SW 1271 (cell line): ENCODE measurements around the gene AGO3.

Source experiments
- DNase-seq, 2 experiments: peaks; one replicate each; lab custom pipeline; 2025; lab: John Stamatoyannopoulos, UW

Gene AGO3

GRCh38 chr1:36083635-36084496 lies 153.0 kb downstream of the AGO3 start, which contains the start of gene TEKT2:
Gene TEKT2, plus strand, starts transcription at chr1:36084094. Its CDS starts 828 bp downstream, at chr1:36084922.
- no peak for DNase-seq

GRCh38 chr1:36084497-36085115 lies 153.7 kb downstream of the AGO3 start:
- DNase-seq, result no peak

GRCh38 chr1:36085126-36085525 lies 154.2 kb downstream of the AGO3 start:
- no peak for DNase-seq

GRCh38 chr1:36085686-36086526 lies 155.0 kb downstream of the AGO3 start:
- DNase-seq, result no peak

- no peak for DNase-seq
These were observed 155.8 kb downstream of the AGO3 start for GRCh38 chr1:36086529-36087232.

- DNase-seq, result no peak
These were observed 156.6 kb downstream of the AGO3 start for GRCh38 chr1:36087233-36088123.

GRCh38 chr1:36088265-36088576 lies 157.3 kb downstream of the AGO3 start:
- DNase-seq, result no peak

GRCh38 chr1:36088577-36089392 lies 157.9 kb downstream of the AGO3 start, which contains the start of gene ADPRS:
Gene ADPRS, plus strand, starts transcription at chr1:36088892. Its CDS starts 13 bp downstream, at chr1:36088905.
- peak; percentile 38 to 85 for DNase-seq

- peak in 1 of 2 experiments; percentile 7 for DNase-seq
These were observed 158.7 kb downstream of the AGO3 start for GRCh38 chr1:36089393-36090121.

- DNase-seq, result no peak
These were observed 160.2 kb downstream of the AGO3 start for GRCh38 chr1:36091141-36091540.

GRCh38 chr1:36091698-36092097 lies 160.8 kb downstream of the AGO3 start:
- no peak for DNase-seq

GRCh38 chr1:36092166-36092797 lies 161.4 kb downstream of the AGO3 start:
- DNase-seq, result no peak

GRCh38 chr1:36092798-36093185 lies 161.9 kb downstream of the AGO3 start:
- no peak for DNase-seq

GRCh38 chr1:36093226-36093625 lies 162.3 kb downstream of the AGO3 start:
- DNase-seq, result no peak

- no peak for DNase-seq
These were observed 163.0 kb downstream of the AGO3 start for GRCh38 chr1:36093929-36094328.

- DNase-seq, result no peak
These were observed 163.7 kb downstream of the AGO3 start for GRCh38 chr1:36094621-36095061.

- no peak for DNase-seq
These were observed 165.0 kb downstream of the AGO3 start for GRCh38 chr1:36095760-36096405.
